Gastrocnemius medialis (tissue), 4 donors: ENCODE measurements around the gene P2RY2.

Experiments used
- POLR2A ChIP-seq, 2 donors: fragments of 450-650 bp; IDR thresholded peaks; one replicate each; pipeline ENCODE4 v1.6.1; 2017; ENCODE audit warnings: antibody characterized with exemption in 2 of 2, mild to moderate bottlenecking in 2 of 2, moderate library complexity in 2 of 2
- TF ChIP-seq, protein P1 (sequence below), 5 experiments: fragments of 450-650 bp in 3 of 5; fragments of 200-600 bp in 2 of 5; sonication (generic) in 2 of 5; IDR thresholded peaks in 4 of 5; conservative IDR thresholded peaks in 1 of 5; 1 replicate in 4 of 5; 2 replicates in 1 of 5; pipeline ENCODE4 v1.5.1; 2016 to 2019; ENCODE audit warnings: antibody characterized with exemption in 5 of 5, mild to moderate bottlenecking in 3 of 5, moderate library complexity in 3 of 5

DNA sequence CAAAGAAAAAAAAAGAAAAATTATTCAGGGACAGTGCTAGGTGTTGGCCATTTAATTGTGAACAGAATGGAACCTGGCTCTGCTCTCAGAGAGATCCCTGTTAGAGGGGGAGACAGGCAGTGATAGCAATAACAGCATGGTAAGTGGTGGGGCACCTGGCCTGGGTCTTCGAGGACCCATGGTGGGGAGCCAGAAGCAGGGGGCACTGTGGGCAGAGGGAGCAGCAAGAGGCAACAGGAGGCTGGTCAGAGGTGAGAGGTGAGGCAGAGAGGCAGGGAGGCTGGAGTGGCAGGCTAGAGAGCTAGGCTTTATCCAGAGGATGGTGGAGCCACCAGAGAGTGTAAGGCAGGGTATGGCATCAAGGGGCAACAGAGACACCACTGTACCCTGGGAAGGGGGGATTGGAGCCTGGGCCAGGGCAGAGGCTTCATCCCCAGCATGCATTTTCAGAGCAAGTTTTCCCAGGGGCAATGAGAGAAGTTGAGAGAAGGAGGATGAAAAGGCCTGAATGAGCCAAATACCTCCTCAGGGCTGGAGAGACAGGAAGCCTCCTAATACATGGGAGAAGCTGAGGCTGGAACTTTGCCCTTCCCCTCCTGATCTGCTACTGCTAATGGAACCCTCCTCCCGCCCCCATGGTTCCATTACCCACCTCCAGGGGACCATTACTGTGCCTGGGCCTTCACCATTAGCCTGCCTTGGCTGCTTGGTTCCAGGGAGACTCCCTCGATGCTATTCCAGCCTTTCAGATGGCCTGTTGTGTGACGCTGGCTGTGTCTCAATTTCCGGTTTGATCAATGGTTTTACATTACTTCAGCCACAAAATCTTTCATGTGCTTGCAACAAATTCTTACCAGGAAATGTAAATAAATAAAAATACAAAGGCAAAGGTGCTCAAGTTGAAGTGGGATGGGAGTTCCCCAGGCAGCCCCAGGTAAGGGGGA, 2.6 kb upstream of the P2RY2 start:
- TF ChIP-seq, protein P1, sequence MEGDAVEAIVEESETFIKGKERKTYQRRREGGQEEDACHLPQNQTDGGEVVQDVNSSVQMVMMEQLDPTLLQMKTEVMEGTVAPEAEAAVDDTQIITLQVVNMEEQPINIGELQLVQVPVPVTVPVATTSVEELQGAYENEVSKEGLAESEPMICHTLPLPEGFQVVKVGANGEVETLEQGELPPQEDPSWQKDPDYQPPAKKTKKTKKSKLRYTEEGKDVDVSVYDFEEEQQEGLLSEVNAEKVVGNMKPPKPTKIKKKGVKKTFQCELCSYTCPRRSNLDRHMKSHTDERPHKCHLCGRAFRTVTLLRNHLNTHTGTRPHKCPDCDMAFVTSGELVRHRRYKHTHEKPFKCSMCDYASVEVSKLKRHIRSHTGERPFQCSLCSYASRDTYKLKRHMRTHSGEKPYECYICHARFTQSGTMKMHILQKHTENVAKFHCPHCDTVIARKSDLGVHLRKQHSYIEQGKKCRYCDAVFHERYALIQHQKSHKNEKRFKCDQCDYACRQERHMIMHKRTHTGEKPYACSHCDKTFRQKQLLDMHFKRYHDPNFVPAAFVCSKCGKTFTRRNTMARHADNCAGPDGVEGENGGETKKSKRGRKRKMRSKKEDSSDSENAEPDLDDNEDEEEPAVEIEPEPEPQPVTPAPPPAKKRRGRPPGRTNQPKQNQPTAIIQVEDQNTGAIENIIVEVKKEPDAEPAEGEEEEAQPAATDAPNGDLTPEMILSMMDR (IDR thresholded peaks at IDR 0.05 in 4 of 5, conservative IDR thresholded peaks at IDR 0.05 in 1 of 5): no peak
- TF ChIP-seq POLR2A (IDR thresholded peaks at IDR 0.05): no peak
